ENCODE data around the gene GLDC. TPM values are rescaled to one million over a fixed set of nuclear protein-coding genes. Genes with fewer than 3 reads are reported as not detected.
"Not testable (repeated sequence)": the region's sequence is repeated elsewhere in the genome, so short reads cannot be mapped to it uniquely, and the experiment has no call there.

The GLDC gene
- 2.3 and 2.6 TPM in 2 replicates for total RNA-seq

DNA sequence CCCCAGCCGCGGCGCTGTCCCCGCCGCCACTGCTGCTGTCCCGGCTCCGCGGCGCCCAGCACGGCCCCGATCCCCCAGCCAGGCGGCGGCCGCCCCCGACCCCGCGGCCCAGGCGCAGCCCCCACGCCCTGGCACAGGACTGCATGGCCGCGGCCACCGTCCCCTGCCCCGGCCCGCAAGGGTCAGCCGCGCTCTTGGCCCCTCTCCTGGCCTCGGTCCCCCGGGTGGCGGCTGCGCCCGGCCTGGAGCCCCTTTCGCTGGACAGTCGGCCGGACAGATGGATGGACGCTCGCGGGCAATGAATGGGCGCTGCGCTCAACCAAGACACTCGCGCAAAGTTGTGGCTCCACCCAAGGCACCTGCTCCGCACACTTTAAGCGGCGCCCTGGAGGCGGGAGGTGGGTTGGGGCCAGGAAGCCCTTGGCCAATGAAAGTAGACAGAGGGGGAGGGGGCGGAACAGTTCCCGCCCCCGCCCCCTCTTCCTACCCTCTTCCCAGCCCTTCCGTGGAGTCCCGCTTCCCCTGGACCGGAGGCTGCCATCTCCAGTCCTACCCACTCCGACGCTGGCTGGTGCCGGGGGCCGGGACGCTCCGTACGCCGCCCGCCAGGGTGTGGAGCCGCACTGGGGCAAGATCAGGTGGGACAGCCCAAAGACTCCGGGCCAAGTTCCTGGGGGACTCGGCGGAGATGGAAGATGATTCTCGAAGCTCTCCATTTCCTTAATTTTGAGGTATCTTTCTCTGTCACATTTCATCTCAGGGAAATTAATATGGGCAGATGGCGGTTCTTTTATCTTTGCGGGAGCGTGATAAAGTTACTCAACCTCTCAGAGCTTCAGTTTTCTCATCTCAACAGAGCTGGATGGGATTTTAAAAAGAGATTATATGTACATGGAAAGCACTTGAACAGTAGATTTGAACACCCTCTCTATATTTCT is at the start of gene GLDC:
GLDC (minus strand) TSS at position 375 of the 938 bp plus-strand sequence; CDS start at position 145, 230 bp downstream.
- TF ChIP-seq, protein P1, sequence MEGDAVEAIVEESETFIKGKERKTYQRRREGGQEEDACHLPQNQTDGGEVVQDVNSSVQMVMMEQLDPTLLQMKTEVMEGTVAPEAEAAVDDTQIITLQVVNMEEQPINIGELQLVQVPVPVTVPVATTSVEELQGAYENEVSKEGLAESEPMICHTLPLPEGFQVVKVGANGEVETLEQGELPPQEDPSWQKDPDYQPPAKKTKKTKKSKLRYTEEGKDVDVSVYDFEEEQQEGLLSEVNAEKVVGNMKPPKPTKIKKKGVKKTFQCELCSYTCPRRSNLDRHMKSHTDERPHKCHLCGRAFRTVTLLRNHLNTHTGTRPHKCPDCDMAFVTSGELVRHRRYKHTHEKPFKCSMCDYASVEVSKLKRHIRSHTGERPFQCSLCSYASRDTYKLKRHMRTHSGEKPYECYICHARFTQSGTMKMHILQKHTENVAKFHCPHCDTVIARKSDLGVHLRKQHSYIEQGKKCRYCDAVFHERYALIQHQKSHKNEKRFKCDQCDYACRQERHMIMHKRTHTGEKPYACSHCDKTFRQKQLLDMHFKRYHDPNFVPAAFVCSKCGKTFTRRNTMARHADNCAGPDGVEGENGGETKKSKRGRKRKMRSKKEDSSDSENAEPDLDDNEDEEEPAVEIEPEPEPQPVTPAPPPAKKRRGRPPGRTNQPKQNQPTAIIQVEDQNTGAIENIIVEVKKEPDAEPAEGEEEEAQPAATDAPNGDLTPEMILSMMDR (IDR thresholded peaks at IDR 0.05) = no peak
- POLR2A ChIA-PET = interaction anchor here (0.6 to 1.8 kb wide), 13 partner anchors 15 to 233 kb away, joined by 3 to 12 read pairs (median 5); partner anchors contain the start of gene KDM4C
- DNase-seq = peak; percentile 39
- CTCF ChIA-PET = interaction anchor here (0.8 kb wide), 1 partner anchor 13 kb away, joined by 3 read pairs; no protein-coding TSS in a partner anchor
- Mint-ChIP-seq H3K27me3 (peaks cover 32% of the 10 kb centered on the region), H3K4me1 (peaks cover 19% of the 10 kb centered on the region), H3K9me3 (no peaks in the 10 kb centered on the region), H3K36me3 (ENCODE audit: low read depth) (no peaks in the 10 kb centered on the region), H3K4me3 (peak within 1 kb of the TSS; percentile 80), H3K27ac (no peak within 1 kb of the TSS)
- intact Hi-C loops (cut with micrococcal nuclease) = loop anchor here (1.0 to 2.0 kb wide), 5 partner anchors 13 to 40 kb away; no protein-coding TSS in a partner anchor
- ATAC-seq (ENCODE audit: low read depth) = peak; percentile 86

DNA sequence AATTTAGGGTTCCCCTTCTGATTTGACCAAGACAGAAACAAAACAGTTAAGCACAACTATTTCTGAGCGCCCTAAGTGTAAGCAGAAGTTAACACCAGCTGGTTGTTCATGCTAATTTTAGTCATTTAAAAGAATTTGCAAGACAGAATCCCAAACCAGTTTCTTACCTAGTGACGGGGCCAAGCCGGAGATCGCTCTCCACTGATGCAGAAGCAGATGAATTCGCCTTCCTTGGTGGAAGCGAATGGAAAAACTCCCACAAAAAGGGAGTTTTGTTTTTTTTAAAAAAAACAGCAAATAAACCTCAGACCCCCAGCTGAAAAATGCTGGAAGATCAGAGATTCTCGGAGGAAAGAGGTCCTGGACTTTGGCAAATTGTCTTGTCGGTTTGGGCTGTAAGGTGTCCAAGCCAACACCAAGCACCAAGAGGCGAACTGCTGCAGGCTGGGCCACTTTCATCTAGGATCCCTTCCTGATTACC is 47.4 kb upstream of the GLDC start:
- CTCF ChIA-PET = interaction anchor here (0.6 to 1.6 kb wide), 2 partner anchors 46 to 65 kb away, joined by 3 to 6 read pairs; partner anchors contain the start of gene KDM4C
- DNase-seq (no peak), ATAC-seq (ENCODE audit: low read depth) (peak; percentile 14)
- intact Hi-C loops (cut with micrococcal nuclease) = no loop called here
- peaks cover 79% of the 10 kb centered on the region for H3K4me1 Mint-ChIP-seq
- no peaks in the 10 kb centered on the region for H3K27me3 Mint-ChIP-seq
- POLR2A ChIA-PET = interaction anchor here (0.5 to 21.0 kb wide), 11 partner anchors 11 to 1799 kb away, joined by 4 to 853 read pairs (median 8); partner anchors contain the start of genes KDM4C and UHRF2
- TF ChIP-seq, protein P1 (IDR thresholded peaks at IDR 0.05) = no peak
- peaks cover 5% of the 10 kb centered on the region for H3K36me3 Mint-ChIP-seq (ENCODE audit: low read depth)
- peak overlapping the region; percentile 95 for H3K27ac Mint-ChIP-seq
- peak overlapping the region; percentile 74 for H3K4me3 Mint-ChIP-seq
- H3K9me3 Mint-ChIP-seq = no peaks in the 10 kb centered on the region

- peak overlapping the region; percentile 95 for H3K27ac Mint-ChIP-seq
- no peaks in the 10 kb centered on the region for H3K27me3 Mint-ChIP-seq
- intact Hi-C loops (cut with micrococcal nuclease) = no loop called here
- DNase-seq (no peak), ATAC-seq (ENCODE audit: low read depth) (no peak)
- peaks cover 5% of the 10 kb centered on the region for H3K36me3 Mint-ChIP-seq (ENCODE audit: low read depth)
- POLR2A ChIA-PET = interaction anchor here (0.5 to 21.0 kb wide), 10 partner anchors 11 to 280 kb away, joined by 3 to 853 read pairs (median 8); partner anchors contain the start of genes KDM4C and UHRF2
- no peaks in the 10 kb centered on the region for H3K9me3 Mint-ChIP-seq
- TF ChIP-seq, protein P1 (IDR thresholded peaks at IDR 0.05) = no peak
- H3K4me1 Mint-ChIP-seq = peaks cover 81% of the 10 kb centered on the region
- peak overlapping the region; percentile 74 for H3K4me3 Mint-ChIP-seq
- CTCF ChIA-PET = interaction anchor here (1.0 to 1.6 kb wide), 2 partner anchors 47 to 56 kb away, joined by 3 to 6 read pairs; no protein-coding TSS in a partner anchor
Observed at GRCh38 chr9:6692433-6692832, 46.9 kb upstream of the GLDC start.

DNA sequence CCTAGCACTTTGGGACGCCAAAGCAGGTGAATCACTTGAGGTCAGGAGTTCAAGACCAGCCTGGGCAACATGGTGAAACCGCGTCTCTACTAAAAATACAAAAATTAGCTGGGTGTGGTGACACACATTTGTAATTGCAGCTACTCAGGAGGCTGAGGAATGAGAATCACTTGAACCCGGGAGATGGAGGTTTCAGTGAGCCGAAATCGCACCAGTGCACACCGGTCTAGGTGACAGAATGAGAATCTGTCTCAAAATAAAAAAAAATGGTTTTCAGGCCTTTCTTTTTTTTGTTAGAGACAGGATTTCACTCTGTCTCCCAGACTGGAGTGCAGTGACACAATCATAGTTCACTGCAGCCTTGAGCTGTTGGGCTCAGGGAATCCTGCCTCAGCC is 45.1 kb upstream of the GLDC start:
- peaks cover 86% of the 10 kb centered on the region for H3K4me1 Mint-ChIP-seq
- peak overlapping the region; percentile 71 for H3K4me3 Mint-ChIP-seq
- POLR2A ChIA-PET = interaction anchor here (0.6 to 21.0 kb wide), 13 partner anchors 8 to 1950 kb away, joined by 3 to 853 read pairs (median 9); partner anchors contain the start of genes AK3, GLDC, KDM4C and UHRF2
- H3K27me3 Mint-ChIP-seq; DNase-seq; H3K9me3 Mint-ChIP-seq; H3K36me3 Mint-ChIP-seq (ENCODE audit: low read depth); ATAC-seq (ENCODE audit: low read depth): not testable (repeated sequence)
- peak overlapping the region; percentile 95 for H3K27ac Mint-ChIP-seq
- intact Hi-C loops (cut with micrococcal nuclease) = loop anchor here (1.0 kb wide), 4 partner anchors 9 to 67 kb away; partner anchors contain the start of gene KDM4C
- CTCF ChIA-PET = interaction anchor here (1.0 to 1.7 kb wide), 4 partner anchors 49 to 106 kb away, joined by 3 to 5 read pairs (median 4); partner anchors contain the start of gene KDM4C
